Muscle of arm (tissue), 12 donors: ENCODE measurements around the gene PPEF2. TPM values are rescaled to one million over a fixed set of nuclear protein-coding genes. Genes with fewer than 3 reads are reported as not detected.

ENCODE experiments used
- DNase-seq: peaks from one replicate; pipeline ENCODE4 v3.0.0-alpha.2; 2013
- polyA plus RNA-seq, 12 donors: library from polyadenylated mRNA; unstranded; fragments of 120-200 nt; gene quantifications; one replicate each; pipeline ENCODE4 v1.2.1, GENCODE V29; 2013; ENCODE audit not compliant: insufficient read length in 12 of 12

Gene PPEF2
- polyA plus RNA-seq, 12 donors, result 0.07 to 0.69 (median 0.26) TPM; not detected in 7

DNA sequence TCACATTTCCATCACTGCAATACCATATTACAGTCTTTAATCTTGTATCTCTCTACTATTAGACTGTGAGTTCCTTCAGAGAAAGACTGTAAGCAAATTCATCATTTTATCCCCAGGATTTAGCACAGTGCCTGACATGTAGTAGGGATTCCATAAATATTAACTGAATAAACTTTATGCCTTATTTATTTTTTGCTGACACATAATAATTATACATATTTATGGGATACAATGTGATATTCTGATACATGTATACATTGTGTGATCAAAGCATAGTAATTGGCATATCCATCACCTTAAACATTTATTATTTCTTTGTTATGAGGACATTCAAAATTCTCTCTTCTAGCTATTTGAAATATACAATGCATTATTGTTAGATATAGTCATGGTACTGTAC, 3.7 kb downstream of the PPEF2 start:
- DNase-seq, result no peak

DNA sequence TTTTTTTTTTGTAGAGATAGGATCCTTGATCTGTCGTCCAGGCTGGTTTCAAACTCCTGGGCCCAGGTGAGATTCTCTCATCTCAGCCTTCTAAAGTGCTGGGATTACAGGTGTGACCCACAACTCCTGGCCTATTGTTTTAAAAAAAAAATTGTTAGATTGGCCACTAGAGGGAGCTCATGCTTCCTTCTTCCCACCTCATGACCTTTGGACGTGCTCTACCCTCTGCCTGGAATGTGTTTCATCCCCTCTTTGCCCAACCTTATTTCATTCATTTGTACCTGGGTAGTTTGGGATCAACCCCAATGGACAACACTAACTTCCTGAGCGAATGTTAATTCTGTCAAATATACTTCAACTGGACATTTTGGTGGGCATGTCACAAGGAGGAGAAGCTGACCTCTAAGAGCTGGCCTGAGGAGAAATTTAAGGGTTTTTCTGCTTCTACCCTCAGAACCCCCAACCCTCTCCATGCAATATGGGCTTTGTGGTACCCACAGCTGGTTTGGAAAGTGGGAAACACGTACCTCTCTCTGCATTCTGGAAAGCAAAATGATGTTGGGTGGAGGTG, 6.4 kb downstream of the PPEF2 start:
- DNase-seq, result no peak

DNA sequence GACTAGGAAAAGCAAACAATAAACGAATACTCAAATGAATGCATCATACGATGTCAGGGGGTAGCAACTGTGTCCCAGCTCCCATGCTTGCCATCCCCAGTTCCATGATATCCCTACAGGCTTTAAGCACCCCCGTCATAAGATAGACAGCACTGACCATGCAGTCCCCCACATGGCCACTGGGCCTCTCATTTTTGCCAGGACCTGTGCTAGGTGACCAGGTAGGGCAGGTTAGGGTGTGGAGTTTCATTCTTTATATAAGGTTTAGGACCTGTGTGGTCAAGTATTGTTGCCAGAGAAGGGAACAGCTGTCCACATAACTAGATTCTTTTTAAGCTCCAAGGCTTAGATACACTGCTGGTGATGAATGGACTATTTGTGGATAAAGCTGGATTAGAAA, 9.7 kb downstream of the PPEF2 start:
- no peak for DNase-seq

DNA sequence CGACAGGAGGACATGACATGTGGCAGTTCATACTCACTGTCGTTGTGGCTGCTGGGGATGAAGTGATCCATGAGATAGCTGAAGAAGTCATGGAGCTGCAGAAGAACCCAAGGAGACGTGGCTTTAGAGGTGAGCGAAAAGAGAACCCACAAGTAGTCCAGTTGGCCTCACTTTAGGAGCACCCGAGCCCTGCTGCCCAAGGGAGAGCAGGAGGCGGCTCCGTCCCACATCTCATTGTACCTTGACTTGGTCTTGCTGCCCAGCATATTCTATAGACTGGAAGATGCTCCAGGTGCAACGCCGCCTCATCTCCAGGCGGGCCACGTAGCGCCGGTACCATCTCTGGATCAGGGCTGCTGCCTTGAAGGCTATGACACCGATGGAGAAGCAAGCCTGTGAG, 10.6 kb downstream of the PPEF2 start:
- DNase-seq, result no peak

DNA sequence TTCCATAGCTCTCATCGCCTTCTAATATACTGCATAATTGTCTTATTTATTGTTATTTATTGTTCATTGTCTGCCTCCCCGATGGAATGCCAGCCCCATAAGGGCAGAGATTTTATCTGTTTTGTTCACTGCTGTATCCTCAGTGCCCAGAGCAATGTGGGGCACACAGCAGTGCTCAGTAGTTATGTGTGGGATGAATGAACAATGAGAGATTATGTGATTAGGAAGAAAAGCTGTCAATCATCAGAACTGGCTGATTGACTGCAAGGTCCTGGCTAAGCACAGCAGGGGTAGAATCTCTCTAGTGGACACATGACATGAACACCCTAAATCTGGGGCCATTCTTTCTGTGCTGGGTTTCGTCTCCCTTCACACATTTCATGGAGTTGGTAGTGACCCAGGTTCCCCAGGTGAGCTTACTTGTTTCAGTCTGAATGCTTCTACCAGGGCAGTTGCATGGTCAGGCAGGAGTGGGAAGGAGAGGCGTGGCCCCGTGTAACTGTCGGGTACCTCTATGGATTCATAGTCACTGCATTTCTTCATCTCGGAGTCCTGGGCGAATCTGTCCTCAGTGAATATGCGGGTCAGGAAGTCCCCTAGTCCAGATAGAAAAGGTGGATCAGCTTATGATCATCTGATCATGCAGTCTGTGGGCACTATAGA, 12.6 kb downstream of the PPEF2 start:
- no peak for DNase-seq

DNA sequence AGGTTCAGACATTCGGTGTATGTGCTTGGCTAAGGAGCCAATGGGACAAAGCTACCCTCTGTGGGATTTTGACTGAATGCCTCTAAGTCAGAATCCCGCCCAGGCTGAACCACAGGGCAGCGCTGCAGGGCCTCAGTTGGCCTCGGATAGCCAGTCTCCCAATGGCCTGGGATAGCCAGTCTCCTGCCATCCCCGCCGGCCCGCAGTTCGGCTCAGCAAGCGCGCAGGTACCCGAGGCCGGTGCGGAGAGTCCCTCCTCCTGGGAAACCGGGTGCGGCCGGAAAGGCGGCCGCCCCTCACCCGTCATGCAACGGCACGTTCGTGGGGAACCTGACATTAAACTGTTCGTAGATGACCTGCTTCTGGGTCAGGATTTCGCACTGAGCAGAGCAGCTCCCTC, 16.1 kb downstream of the PPEF2 start:
- no peak for DNase-seq

DNA sequence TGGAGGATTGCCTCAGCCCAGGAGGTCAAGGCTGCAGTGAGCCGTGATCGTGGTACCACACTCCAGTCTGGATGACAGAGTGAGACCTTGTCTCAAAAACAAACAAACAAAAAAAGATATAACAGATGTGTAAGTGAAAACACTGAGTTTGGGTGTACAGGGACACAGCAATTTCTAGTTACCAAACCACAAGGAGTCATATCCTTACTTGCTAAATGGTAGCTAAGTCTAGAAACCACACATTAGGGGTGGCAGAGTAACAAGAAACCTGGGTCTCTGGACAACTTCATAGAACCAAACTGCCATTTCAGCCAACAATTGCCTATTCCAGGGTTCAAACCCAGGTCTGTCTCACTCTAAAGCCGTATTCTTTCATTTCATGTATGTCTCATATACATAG, 20.8 kb downstream of the PPEF2 start:
- no peak for DNase-seq

DNA sequence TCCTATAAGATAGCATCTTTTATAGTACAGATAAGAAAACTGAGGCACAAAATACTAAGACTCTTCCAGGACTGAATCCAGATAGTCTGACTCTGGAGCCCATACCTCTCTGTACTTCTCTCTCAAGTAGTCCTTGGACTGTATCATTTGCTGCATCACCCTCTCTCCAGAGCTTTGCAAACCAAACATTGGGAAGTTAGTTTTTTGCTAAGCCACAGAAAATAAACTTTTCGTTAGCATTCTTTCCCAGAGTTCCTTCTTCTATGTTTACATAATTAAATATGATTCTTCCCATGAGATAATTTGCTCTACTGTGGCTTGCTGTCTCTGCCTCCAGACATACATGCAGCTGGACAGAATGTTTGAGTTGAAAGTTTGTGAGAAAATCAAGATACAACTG, 22.0 kb downstream of the PPEF2 start:
- no peak for DNase-seq

DNA sequence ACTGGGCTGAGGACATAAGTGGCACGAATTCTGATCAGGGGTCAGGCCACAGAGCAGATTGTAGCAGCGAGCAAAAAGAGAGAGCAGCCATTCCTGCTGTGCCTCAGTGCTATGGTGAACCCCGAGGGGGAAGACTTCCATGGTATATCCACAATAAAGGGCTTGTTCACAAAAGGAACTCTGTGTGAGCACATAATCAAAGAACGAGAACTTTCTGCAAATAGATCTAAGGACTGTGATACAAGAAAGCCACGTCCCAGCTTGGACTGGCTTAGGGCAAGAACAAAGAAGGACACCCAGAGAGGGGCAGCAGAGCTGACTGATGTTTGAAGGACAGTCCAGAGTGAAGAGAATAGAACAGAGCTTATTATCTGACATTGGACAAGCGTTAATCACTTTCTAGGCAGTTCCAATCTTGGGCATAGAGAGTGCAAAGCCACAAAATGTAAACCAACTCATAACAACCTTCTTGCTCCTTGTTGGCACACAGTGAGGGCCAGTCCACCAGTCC, 24.0 kb downstream of the PPEF2 start:
- no peak for DNase-seq

DNA sequence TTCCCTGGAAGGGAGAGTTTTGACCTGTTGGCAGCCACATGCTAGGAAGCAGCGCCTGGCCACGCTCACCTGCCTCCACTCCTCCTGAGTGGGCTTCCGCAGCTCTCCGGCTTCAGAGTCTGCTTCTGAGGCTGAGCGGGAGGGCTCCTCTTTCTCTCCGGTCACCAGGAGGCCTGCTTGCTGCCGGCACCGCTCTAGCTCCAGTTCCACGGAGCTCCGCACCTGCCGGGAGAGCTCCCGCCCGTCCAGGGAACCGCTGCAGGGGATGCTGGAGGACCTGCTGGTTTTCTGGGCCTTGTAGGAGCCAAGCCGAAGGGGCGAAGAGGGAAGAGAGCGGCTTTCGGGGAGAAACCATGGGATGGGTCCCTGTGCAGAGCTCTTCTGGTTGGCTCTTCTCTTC, 26.0 kb downstream of the PPEF2 start:
- no peak for DNase-seq

DNA sequence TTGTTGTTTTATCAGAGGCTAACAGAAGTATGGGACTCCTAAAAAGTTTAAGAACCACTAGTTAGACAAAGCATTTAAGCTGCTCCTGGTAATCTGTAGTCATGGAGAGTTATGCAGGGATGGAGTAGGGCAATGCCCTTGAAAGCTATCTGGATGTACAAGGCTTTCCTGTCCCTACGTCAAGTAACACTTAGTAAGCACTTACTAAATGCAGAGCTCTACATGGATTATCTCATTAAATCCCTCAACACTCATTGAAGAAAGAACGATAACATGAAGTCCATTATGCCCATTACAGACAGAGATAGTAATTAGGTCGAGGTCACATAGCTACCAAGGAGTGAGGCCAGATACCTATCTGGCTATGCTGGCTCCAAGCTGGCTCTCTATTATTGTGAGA, 33.2 kb downstream of the PPEF2 start:
- DNase-seq, result no peak

DNA sequence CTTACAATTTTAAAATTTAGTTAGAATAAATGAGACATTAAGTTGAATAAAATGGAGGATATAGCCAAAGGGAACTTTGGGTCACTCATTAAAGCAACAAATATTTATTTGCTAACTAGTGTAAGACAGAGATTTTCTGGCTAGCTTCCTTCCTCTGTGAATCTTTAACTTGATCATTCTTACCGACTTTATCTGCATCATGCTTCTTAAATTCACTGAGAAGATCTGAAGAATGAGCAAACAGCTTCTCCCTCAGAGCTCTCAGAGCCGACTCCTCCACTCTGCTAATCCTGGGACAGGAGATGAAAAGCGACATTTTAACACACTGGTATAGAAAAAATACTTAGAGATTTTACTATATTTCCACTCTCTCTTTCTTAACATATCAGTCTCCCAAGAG, 35.1 kb downstream of the PPEF2 start:
- DNase-seq, result no peak

DNA sequence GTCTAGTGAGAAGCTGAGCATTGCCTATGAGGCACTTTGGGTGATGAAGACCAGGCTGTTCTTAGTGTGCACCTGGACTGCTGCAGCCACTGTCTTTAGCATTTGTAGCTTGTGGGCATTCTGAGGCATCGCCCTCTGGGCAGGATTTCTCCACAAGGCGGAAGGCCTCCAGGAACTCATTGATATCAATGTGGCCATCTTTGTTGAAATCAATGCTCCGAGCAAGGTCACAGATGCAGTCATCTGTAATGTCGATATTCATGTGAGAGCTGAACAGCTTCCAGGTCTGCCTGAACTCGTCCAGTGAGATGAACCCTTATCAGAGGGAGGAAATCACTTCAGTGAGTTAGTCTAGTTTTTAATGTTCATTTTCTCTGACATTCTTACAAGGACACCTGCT, 41.6 kb downstream of the PPEF2 start:
- no peak for DNase-seq

DNA sequence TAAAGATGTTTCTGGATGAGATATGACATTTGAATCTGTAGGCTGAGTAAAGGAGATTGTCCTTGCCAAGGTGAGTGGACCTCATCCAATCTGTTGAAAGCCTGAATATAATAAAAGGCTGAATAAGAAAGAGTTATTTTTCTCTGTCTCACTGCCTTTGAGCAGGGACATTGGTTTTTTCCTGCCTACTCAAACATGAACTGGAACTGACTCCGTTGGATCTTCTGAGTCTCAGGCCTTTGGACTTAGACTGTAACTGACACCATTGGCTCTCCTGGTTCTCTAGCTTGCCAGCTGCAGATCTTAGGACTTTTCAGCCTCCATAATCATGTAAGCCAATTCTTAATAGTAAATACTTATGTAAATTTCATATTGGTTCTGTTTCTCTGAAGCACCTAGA, 43.5 kb downstream of the PPEF2 start:
- DNase-seq, result no peak

DNA sequence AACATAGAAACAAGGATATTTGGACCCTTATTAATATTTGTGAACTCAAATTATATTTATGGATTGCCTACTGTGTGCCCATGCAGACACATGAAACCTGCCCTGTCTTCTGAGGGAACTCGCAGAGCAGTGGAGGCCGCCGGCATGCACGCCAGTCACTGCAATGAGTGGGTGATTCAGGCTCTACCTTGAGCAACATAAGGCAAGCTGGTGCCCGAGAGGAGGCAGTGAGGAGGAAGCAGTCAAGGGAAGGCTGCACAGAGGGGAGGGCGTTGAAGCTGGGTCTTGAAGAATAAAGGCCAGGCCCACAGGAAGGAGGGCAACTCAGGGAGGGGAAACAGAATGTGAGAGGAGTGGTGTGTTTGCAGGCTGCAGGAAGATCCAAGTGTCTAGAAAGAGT, 52.8 kb downstream of the PPEF2 start:
- no peak for DNase-seq

DNA sequence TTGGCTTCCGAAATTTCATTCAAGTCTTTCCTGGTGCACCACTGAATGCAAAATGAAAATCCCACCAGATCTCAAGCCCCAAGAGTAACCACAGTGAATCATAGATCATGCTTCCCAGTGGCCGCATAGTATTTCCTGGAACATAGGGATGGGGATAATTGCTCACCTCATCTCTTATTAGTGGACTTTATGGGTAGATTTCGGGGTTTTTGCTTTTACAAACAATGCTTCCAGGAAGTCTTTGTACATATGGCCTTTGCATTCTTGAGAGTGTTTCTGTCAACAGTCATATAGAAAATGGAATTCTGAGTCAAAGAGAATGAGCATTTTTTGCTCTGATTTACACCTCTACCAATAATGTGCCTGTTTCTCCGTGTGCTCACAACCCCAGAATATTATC, 53.4 kb downstream of the PPEF2 start:
- DNase-seq, result no peak

DNA sequence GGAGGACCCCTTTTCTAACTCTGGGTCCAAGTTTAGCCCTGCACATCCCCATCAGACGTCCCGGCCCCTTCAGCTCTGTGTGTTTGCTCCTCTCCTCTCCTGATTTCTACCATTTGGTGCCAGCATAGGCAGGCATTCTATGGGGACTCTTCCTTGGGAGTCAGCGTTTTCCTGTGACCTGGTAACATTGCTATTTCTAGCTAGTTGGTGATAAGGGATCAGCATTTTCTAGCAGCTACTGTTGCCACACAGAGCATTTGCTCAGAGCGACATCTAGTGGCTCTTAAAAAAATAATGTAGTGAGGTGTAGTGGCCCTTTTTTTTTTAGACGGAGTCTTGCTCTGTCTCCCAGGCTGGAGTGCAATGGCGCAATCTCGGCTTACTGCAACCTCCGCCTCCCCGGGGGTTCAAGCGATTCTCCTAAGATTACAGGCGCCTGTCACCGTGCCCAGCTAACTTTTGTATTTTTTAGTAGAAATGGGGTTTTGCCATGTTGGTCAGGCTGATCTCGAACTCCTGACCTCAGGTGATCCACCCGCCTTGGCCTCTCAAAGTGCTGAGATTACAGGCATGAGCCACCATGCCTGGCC, 54.0 kb downstream of the PPEF2 start:
- peak; percentile 62 for DNase-seq

DNA sequence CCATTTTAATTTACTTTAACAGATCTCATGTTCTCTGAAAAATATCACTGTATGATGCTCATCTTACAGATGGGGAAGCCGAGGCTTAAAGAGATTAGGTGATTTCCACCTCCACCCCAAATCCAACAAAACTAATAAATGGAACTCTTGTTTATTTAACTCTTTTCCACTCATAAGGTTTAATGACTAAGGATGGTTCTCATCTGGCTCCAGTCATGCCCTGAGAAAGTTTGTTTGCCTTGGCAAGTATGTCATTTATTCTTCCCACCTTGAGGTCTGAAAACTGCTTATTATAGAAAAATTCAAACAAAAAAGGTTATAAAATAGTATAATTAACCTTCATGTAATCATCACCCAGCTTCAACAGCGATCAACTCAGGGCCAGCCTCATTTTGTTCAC, 56.3 kb downstream of the PPEF2 start:
- DNase-seq, result no peak

DNA sequence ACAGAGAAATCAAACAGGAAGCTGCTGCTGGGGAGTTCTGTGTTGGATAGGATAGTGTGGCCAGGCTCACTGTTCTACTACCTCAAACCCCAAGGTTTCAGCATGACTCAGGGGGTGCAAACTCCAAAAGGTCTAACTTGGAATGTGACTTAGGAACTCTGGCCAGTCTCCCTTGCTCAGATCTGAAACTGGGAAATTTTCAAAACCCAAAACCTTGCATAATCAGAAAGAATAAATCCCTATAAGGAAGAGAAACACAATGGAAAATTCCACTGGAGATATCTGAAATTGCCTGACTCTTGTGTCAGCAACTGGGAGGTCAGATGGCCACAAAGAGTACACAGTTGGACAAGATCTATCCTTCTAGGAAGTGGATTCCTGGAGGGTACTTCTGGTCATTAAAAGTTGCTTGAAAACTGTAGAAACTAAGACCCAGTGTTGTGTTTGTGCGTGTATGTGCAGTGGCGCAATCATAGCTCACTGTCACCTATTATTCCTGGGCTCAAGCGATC, 58.0 kb downstream of the PPEF2 start:
- no peak for DNase-seq

DNA sequence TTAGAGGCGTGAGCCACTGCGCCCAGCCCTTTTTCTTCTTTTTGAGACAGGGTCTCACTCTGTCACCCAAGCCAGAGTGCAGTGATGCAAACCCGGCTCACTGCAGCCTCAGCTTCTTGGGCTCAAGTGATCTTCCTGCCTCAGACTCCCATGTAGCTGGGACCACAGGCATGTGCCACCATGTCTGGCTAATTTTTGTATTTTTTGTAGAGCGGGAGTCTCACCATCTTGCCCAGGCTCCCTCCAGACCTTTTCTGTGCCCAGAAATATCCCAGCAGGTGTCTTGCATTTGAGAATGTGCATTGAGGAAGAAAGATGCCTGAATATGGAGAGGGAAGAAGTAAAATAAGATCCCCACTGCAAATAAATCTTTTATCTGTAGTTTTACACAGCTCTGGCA, 58.7 kb downstream of the PPEF2 start:
- no peak for DNase-seq

DNA sequence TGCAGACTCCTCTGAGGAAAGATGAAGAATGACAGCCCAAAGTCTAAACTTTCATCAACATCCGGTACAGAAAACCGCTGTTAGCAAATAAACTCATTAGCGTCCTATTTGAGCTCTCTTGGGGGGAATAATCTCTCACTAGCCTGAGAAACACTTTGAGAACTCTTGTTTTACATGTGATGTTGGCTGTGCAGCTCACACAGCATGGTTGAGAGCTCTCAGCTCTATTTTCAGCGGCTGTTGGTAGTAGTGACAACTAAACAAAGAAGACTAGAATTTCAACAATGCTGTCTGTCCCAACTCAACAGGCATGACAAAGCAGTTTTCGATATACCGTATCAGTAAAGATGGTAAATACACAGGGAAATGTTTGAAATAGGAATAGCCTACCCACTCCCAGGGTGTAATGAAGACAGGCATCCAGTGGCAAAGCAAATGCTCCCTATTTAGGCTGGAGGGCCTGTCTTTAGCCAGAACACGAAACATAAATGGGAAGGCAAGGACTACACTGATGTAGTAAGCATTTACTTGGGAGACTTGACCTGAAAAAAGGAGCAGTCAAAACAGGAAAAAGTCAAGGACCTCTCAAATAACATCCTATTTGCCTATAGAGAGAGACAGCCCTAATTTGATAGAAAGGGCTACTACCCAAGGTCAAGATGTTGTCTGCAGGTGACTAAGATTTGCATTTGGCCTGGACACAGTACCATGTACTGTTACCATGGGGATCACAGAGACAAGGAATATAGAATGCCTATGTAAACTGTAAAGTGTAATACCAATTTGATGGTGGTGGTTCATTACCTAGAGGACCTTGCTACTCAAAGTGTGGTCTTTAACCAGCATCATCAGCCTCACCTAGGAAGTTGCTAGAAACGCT, 60.4 kb downstream of the PPEF2 start:
- no peak for DNase-seq

DNA sequence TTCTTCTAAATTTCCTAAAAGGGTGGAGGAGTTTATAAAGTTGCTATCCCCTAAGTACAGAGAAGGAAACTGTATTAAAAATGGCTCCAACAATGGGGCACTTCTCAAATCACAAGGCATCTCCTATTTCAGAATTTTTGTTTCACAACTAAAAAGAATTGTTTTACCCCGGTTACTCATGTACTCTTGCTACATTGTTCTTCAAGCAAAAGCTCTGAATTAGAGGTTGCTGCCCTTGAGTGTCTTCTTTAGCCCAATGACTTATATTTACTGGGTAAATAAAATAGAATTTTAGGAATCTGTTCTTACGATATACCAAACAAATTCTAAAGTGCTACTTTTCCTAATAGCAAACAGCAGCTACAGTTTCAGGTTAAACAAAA, 67.5 kb downstream of the PPEF2 start:
- DNase-seq, result no peak
